CD4-positive, alpha-beta T cell (primary cell): Measurements from ENCODE around the gene OPRM1. TPM values are rescaled to one million over a fixed set of nuclear protein-coding genes. Genes with fewer than 3 reads are reported as not detected.

Experiments used
- ATAC-seq: fragments of 200-7000 bp; cut with Tn5 transposase; one replicate; pipeline ENCODE4 v1.10.0; 2022; ENCODE audit warnings: mild to moderate bottlenecking; ENCODE audit not compliant: poor library complexity
- CTCF ChIA-PET: fragments of 350-600 bp; sonication (Branson Sonifier 250); formaldehyde crosslinking; loops from one replicate; lab custom pipeline; 2021; ENCODE audit warnings: antibody characterized with exemption, inconsistent platforms; lab: Charles Lee
- POLR2A ChIA-PET: fragments of 350-600 bp; sonication (Branson Sonifier 250); formaldehyde crosslinking; loops from one replicate; lab custom pipeline; 2021; ENCODE audit warnings: antibody characterized with exemption, inconsistent platforms; lab: Charles Lee
- DNase-seq, 14 experiments: peaks; one replicate each; pipeline ENCODE4 v3.0.0-alpha.2; 2013 to 2020; ENCODE audit warnings: mixed read lengths in 2 of 14
- H3K27ac ChIP-seq, 2 donors: one replicate each; pipeline versions ENCODE4 v1.5.1 to v1.7.0; 2013; ENCODE audit warnings: low read length in 2 of 2, low read depth in 1 of 2, mild to moderate bottlenecking in 1 of 2
- H3K27me3 ChIP-seq, 2 experiments: 1 replicate in 1 of 2; 2 replicates in 1 of 2; pipeline versions ENCODE4 v1.6.1 to v1.7.0; 2013; ENCODE audit warnings: low read length in 2 of 2, control low read depth in 1 of 2, mild to moderate bottlenecking in 1 of 2, moderate library complexity in 1 of 2; ENCODE audit not compliant: insufficient read depth in 2 of 2, control insufficient read depth in 1 of 2
- H3K36me3 ChIP-seq: one replicate; pipeline ENCODE4 v1.6.1; 2013; ENCODE audit warnings: low read length, control low read depth; ENCODE audit not compliant: insufficient read depth
- H3K4me1 ChIP-seq: one replicate; pipeline ENCODE4 v1.6.1; 2013; ENCODE audit warnings: low read length, control low read depth; ENCODE audit not compliant: insufficient read depth
- H3K4me3 ChIP-seq: one replicate; pipeline ENCODE4 v1.5.1; 2013; ENCODE audit warnings: mild to moderate bottlenecking, low read length, moderate library complexity
- H3K9me3 ChIP-seq, 2 experiments: 1 replicate in 1 of 2; 2 replicates in 1 of 2; pipeline versions ENCODE4 v1.6.1 to v1.7.0; 2013; ENCODE audit warnings: low read length in 2 of 2, mild to moderate bottlenecking in 2 of 2, control low read depth in 1 of 2, moderate library complexity in 1 of 2; ENCODE audit not compliant: control insufficient read depth in 1 of 2, insufficient read depth in 1 of 2
- H3K27ac Mint-ChIP-seq: one replicate; pipeline ENCODE4 v1.8.0; 2020; ENCODE audit warnings: mixed read lengths
- H3K27me3 Mint-ChIP-seq: one replicate; pipeline ENCODE4 v1.8.0; 2021; ENCODE audit warnings: mixed read lengths
- H3K36me3 Mint-ChIP-seq: one replicate; pipeline ENCODE4 v1.8.0; 2021; ENCODE audit warnings: low read depth, mixed read lengths
- H3K4me1 Mint-ChIP-seq: one replicate; pipeline ENCODE4 v1.8.0; 2021; ENCODE audit warnings: low read depth, mixed read lengths
- H3K4me3 Mint-ChIP-seq: one replicate; pipeline ENCODE4 v1.8.0; 2020; ENCODE audit warnings: mild to moderate bottlenecking, mixed read lengths
- H3K9me3 Mint-ChIP-seq: one replicate; pipeline ENCODE4 v1.8.0; 2020; ENCODE audit warnings: mixed read lengths
- intact Hi-C, 2 experiments: fragments of 100-400 bp; cut with DNase I in 1 of 2; cut with micrococcal nuclease in 1 of 2; formaldehyde crosslinking; loops; one replicate each; pipeline versions ENCODE4 v1.15.1 to v1.9.0; 2023 to 2025; cut with DNase I, micrococcal nuclease
- total RNA-seq, 174 experiments: library from RNA in 2 of 174; stranded (reverse) in 2 of 174; gene quantifications; one replicate each; pipeline ENCODE4 v1.2.3 and lab custom pipeline; 2021 to 2026
- TF ChIP-seq, protein P1 (sequence below): fragments of 200-600 bp; IDR thresholded peaks from one replicate; pipeline ENCODE4 v1.8.0; 2022; ENCODE audit warnings: antibody characterized with exemption, mild to moderate bottlenecking

Gene OPRM1
- total RNA-seq, 2 experiments from 2014 or later, result not detected

DNA sequence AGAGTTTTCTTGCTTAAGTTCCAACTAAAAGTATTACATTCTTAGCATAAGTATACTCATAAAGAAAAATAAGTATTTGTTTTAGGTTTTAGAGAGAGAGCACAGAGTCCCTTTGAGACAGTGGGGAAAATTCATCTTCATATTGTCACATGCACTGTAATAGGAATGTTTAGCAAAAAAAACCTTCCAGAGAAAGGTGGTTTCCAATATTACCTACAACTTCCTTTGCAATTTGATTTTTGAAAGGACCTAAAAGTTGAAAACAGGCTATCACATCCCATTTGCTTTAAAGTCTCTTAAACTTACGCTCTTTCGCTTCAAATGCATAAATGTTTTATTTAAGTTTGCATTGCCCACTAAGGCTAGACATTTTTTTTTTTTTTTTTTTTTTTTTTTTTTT lies 86.4 kb downstream of the OPRM1 start:
- no peak for ATAC-seq
- no peak for DNase-seq
- Mint-ChIP-seq H3K36me3 (no peaks in the 10 kb centered on the region), H3K9me3 (peaks cover 4% of the 10 kb centered on the region), H3K4me3 (no peak overlapping the region), H3K27me3 (no peaks in the 10 kb centered on the region), H3K27ac (no peak overlapping the region), H3K4me1 (no peaks in the 10 kb centered on the region)
- ChIA-PET CTCF (no interaction called here), POLR2A (no interaction called here)
- H3K27me3 ChIP-seq, result no peaks in the 10 kb centered on the region
- TF ChIP-seq, protein P1, sequence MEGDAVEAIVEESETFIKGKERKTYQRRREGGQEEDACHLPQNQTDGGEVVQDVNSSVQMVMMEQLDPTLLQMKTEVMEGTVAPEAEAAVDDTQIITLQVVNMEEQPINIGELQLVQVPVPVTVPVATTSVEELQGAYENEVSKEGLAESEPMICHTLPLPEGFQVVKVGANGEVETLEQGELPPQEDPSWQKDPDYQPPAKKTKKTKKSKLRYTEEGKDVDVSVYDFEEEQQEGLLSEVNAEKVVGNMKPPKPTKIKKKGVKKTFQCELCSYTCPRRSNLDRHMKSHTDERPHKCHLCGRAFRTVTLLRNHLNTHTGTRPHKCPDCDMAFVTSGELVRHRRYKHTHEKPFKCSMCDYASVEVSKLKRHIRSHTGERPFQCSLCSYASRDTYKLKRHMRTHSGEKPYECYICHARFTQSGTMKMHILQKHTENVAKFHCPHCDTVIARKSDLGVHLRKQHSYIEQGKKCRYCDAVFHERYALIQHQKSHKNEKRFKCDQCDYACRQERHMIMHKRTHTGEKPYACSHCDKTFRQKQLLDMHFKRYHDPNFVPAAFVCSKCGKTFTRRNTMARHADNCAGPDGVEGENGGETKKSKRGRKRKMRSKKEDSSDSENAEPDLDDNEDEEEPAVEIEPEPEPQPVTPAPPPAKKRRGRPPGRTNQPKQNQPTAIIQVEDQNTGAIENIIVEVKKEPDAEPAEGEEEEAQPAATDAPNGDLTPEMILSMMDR, result no peak
- H3K4me1 ChIP-seq, result no peaks in the 10 kb centered on the region
- no peak overlapping the region for H3K27ac ChIP-seq
- no peak overlapping the region for H3K4me3 ChIP-seq
- intact Hi-C loops, result no loop called here
- H3K9me3 ChIP-seq, result no peaks in the 10 kb centered on the region
- H3K36me3 ChIP-seq, result no peaks in the 10 kb centered on the region

DNA sequence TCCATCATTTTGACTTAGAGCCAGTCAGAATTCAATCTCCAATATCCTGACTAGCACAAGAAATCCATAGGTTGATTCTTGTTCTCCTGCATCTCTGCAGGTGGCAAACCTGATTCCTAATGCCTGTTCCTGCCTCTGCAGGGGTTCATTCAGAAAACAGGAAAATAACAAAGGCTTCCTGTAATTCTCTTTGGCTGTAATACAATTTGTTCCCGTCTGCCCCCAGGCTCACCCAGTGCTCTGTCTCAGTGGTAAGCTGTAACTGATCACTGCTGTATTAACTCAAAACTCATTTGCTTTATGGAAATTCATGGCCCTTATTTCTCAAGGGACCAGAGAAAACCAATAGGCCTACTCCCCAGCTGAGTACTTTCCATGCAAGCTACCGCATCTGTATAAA lies 88.6 kb downstream of the OPRM1 start:
- intact Hi-C loops, result no loop called here

DNA sequence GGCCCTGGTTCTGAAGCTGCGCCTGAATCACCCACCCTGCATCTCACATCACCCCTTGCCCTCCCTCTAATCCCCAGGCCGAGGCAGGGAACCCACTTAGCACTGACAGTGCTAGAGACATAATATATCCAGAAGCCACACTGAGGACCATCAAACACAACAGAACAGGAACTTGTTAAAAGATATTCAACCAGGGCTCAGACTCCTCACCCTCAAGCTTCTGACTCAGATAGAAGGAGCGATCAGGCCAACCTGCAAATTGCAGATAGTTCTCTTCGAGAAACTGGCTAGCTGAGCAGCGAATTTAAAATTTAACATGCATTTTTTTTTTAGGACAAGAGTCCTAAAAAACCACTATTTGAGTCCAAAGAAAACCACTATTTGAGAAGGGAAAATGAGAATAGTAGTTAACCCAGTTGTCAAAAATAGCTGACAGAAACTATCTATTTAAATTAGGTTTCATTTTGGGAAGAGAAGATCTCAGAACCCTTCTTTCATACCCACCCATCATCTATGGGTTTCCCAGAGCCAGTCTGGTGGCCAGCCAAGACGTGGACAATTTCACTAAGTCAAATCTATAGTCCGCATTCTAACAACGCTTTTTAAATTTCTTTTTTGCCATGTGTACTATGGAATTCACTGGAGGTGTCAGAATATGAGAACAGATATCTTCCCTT lies 95.6 kb downstream of the OPRM1 start:
- H3K4me1 Mint-ChIP-seq, result peaks cover 2% of the 10 kb centered on the region
- Histone ChIP-seq H3K4me1 (no peaks in the 10 kb centered on the region), H3K4me3 (no peak overlapping the region), H3K9me3 (no peaks in the 10 kb centered on the region), H3K36me3 (no peaks in the 10 kb centered on the region), H3K27ac (no peak overlapping the region), H3K27me3 (no peaks in the 10 kb centered on the region)
- H3K36me3 Mint-ChIP-seq, result no peaks in the 10 kb centered on the region
- POLR2A ChIA-PET, result interaction anchor here (0.8 kb wide), 1 partner anchor 10 kb away, joined by 3 read pairs; no protein-coding TSS in a partner anchor
- no peaks in the 10 kb centered on the region for H3K9me3 Mint-ChIP-seq
- DNase-seq (no peak), ATAC-seq (no peak)
- no peak overlapping the region for H3K27ac Mint-ChIP-seq
- no peaks in the 10 kb centered on the region for H3K27me3 Mint-ChIP-seq
- intact Hi-C loops, result no loop called here
- no peak overlapping the region for H3K4me3 Mint-ChIP-seq
- CTCF ChIA-PET, result no interaction called here
- TF ChIP-seq, protein P1, result no peak

More for the DNA sequence above, 88.6 kb downstream of the OPRM1 start:
- Mint-ChIP-seq H3K36me3 (no peaks in the 10 kb centered on the region), H3K4me3 (no peak overlapping the region), H3K4me1 (no peaks in the 10 kb centered on the region), H3K9me3 (peaks cover 2% of the 10 kb centered on the region), H3K27ac (no peak overlapping the region), H3K27me3 (no peaks in the 10 kb centered on the region)
- no peak overlapping the region for H3K27ac ChIP-seq
- H3K36me3 ChIP-seq, result no peaks in the 10 kb centered on the region
- ChIA-PET CTCF (no interaction called here), POLR2A (no interaction called here)
- DNase-seq, result no peak
- H3K27me3 ChIP-seq, result no peaks in the 10 kb centered on the region
- no peaks in the 10 kb centered on the region for H3K9me3 ChIP-seq
- no peak for ATAC-seq
- TF ChIP-seq, protein P1, result no peak
- no peaks in the 10 kb centered on the region for H3K4me1 ChIP-seq
- H3K4me3 ChIP-seq, result no peak overlapping the region
